H1 (cell line): ENCODE data around the gene SEC16A. TPM values are rescaled to one million over a fixed set of nuclear protein-coding genes. Genes with fewer than 3 reads are reported as not detected.

Experiments
- CTCF ChIA-PET: fragments of 300-600 bp; sonication (Branson Sonifier 250); formaldehyde crosslinking; loops from one replicate; lab custom pipeline; 2021; ENCODE audit not compliant: partially characterized antibody; lab: Charles Lee
- POLR2A ChIA-PET: fragments of 300-600 bp; sonication (Branson Sonifier 250); formaldehyde crosslinking; loops from one replicate; lab custom pipeline; 2021; ENCODE audit warnings: inconsistent platforms; ENCODE audit not compliant: partially characterized antibody; lab: Charles Lee
- DNase-seq, 2 experiments: peaks; one replicate each; pipeline versions ENCODE4 v3.0.0 to v3.0.0-alpha.2; 2010 to 2022; ENCODE audit warnings: low spot score in 2 of 2, low read depth in 1 of 2, mixed read lengths in 1 of 2
- FAIRE-seq: peaks from 2 replicates; lab custom pipeline; 2011; peaks lifted over from hg19 to GRCh38; lab: Jason Lieb, UNC
- H2AFZ ChIP-seq: 2 replicates; pipeline ENCODE4 v1.8.1; 2012; ENCODE audit warnings: low read length, inconsistent platforms
- H2AK5ac ChIP-seq: 2 replicates; pipeline ENCODE4 v1.6.1; 2013; ENCODE audit warnings: low read depth, low read length
- H2BK120ac ChIP-seq: replicated peaks from 2 replicates; pipeline ENCODE3; 2013; ENCODE audit warnings: low read depth, low read length, inconsistent platforms
- H2BK12ac ChIP-seq: 2 replicates; pipeline ENCODE4 v1.6.1; 2013; ENCODE audit warnings: low read depth, low read length
- H2BK15ac ChIP-seq: 2 replicates; pipeline ENCODE4 v1.6.1; 2013; ENCODE audit warnings: low read length
- H2BK20ac ChIP-seq: 2 replicates; pipeline ENCODE4 v1.6.1; 2013; ENCODE audit warnings: low read length
- H2BK5ac ChIP-seq: 2 replicates; pipeline ENCODE4 v1.6.1; 2013; ENCODE audit warnings: low read depth, low read length
- H3K14ac ChIP-seq: 2 replicates; pipeline ENCODE4 v1.6.1; 2013; ENCODE audit warnings: inconsistent platforms; ENCODE audit not compliant: insufficient read length
- H3K18ac ChIP-seq: 2 replicates; pipeline ENCODE4 v1.6.1; 2013; ENCODE audit warnings: low read length; ENCODE audit errors: extremely low read depth
- H3K23ac ChIP-seq: 2 replicates; pipeline ENCODE4 v1.6.1; 2013; ENCODE audit warnings: inconsistent platforms; ENCODE audit not compliant: insufficient read length
- H3K23me2 ChIP-seq: 2 replicates; pipeline ENCODE4 v1.6.1; 2013; ENCODE audit warnings: low read depth, low read length
- H3K27ac ChIP-seq: 2 replicates; pipeline ENCODE4 v1.6.1; 2011; ENCODE audit warnings: low read depth, low read length, inconsistent platforms
- H3K27me3 ChIP-seq, 4 experiments: replicated peaks in 1 of 4; 1 replicate in 1 of 4; 2 replicates in 3 of 4; pipeline versions ENCODE4 v1.6.1 to v1.8.1; 2011 to 2013; ENCODE audit warnings: low read length in 3 of 4, mild to moderate bottlenecking in 3 of 4, inconsistent platforms in 2 of 4, mixed read lengths in 2 of 4, moderate library complexity in 1 of 4; ENCODE audit not compliant: control insufficient read depth in 3 of 4, insufficient read depth in 3 of 4; ENCODE audit errors: extremely low read depth in 1 of 4
- H3K36me3 ChIP-seq, 4 experiments: 2 replicates each; pipeline versions ENCODE4 v1.6.1 to v1.8.1; 2011 to 2013; ENCODE audit warnings: mild to moderate bottlenecking in 4 of 4, low read length in 3 of 4, moderate library complexity in 2 of 4, control low read depth in 1 of 4, inconsistent platforms in 1 of 4; ENCODE audit not compliant: insufficient read depth in 4 of 4, control insufficient read depth in 2 of 4
- H3K4ac ChIP-seq: replicated peaks from 2 replicates; pipeline ENCODE3; 2013; ENCODE audit warnings: low read length, low read depth, mixed read lengths, inconsistent platforms; ENCODE audit not compliant: insufficient read length
- H3K4me1 ChIP-seq, 4 experiments: replicated peaks in 1 of 4; 1 replicate in 1 of 4; 2 replicates in 3 of 4; pipeline versions ENCODE4 v1.6.1 to v1.8.1; 2011 to 2013; ENCODE audit warnings: low read length in 3 of 4, inconsistent platforms in 2 of 4, mixed read lengths in 1 of 4; ENCODE audit not compliant: insufficient read depth in 4 of 4, control insufficient read depth in 3 of 4
- H3K4me2 ChIP-seq, 2 experiments: 2 replicates each; pipeline versions ENCODE4 v1.6.1 to v1.8.1; 2011 to 2013; ENCODE audit warnings: low read depth in 2 of 2, low read length in 2 of 2, control low read depth in 1 of 2, inconsistent platforms in 1 of 2, mild to moderate bottlenecking in 1 of 2; ENCODE audit not compliant: insufficient read depth in 1 of 2
- H3K4me3 ChIP-seq, 4 experiments: fragments of 200-600, 300-600 bp in 1 of 4; sonication (generic), shearing (Covaris generic), sonication (Bioruptor Twin) in 1 of 4; 2 replicates each; pipeline versions ENCODE4 v1.5.1 to v1.8.1; 2011 to 2016; ENCODE audit warnings: low read length in 4 of 4, low read depth in 3 of 4, control low read depth in 2 of 4, inconsistent platforms in 2 of 4, mild to moderate bottlenecking in 2 of 4, mixed read lengths in 1 of 4, moderate library complexity in 1 of 4; ENCODE audit not compliant: insufficient read depth in 2 of 4; ENCODE audit errors: extremely low read depth in 1 of 4
- H3K56ac ChIP-seq: replicated peaks from 2 replicates; pipeline ENCODE3; 2013; ENCODE audit warnings: low read depth, mild to moderate bottlenecking, mixed read lengths, low read length, inconsistent platforms; ENCODE audit not compliant: insufficient read length
- H3K79me1 ChIP-seq: 2 replicates; pipeline ENCODE4 v1.6.1; 2013; ENCODE audit warnings: low read depth, low read length, control low read depth
- H3K79me2 ChIP-seq, 2 experiments: 2 replicates each; pipeline versions ENCODE4 v1.6.1 to v1.8.1; 2012 to 2013; ENCODE audit warnings: low read length in 2 of 2, mild to moderate bottlenecking in 2 of 2, inconsistent platforms in 1 of 2; ENCODE audit not compliant: insufficient read depth in 2 of 2, control insufficient read depth in 1 of 2
- H3K9ac ChIP-seq, 4 experiments: replicated peaks in 1 of 4; 1 replicate in 1 of 4; 2 replicates in 3 of 4; pipeline versions ENCODE4 v1.6.1 to v1.8.1; 2011 to 2013; ENCODE audit warnings: low read depth in 3 of 4, low read length in 3 of 4, control low read depth in 2 of 4, mild to moderate bottlenecking in 2 of 4, moderate library complexity in 2 of 4, inconsistent platforms in 1 of 4; ENCODE audit errors: extremely low read depth in 1 of 4
- H3K9me3 ChIP-seq, 2 experiments: 2 replicates each; pipeline versions ENCODE4 v1.6.1 to v1.8.1; 2012 to 2013; ENCODE audit warnings: mild to moderate bottlenecking in 2 of 2, moderate library complexity in 2 of 2, control low read depth in 1 of 2, inconsistent platforms in 1 of 2, low read depth in 1 of 2, low read length in 1 of 2, mixed read lengths in 1 of 2; ENCODE audit not compliant: insufficient read depth in 2 of 2
- H4K20me1 ChIP-seq, 2 experiments: replicated peaks in 1 of 2; 2 replicates each; pipeline versions ENCODE3 to v1.8.1; 2011 to 2013; ENCODE audit warnings: inconsistent platforms in 2 of 2, low read length in 2 of 2, mild to moderate bottlenecking in 1 of 2; ENCODE audit not compliant: insufficient read depth in 2 of 2, control insufficient read depth in 1 of 2
- H4K5ac ChIP-seq: 2 replicates; pipeline ENCODE4 v1.6.1; 2013; ENCODE audit warnings: low read length, low read depth, mixed read lengths, inconsistent platforms; ENCODE audit not compliant: insufficient read length
- H4K8ac ChIP-seq: 2 replicates; pipeline ENCODE4 v1.8.0; 2013; ENCODE audit warnings: mild to moderate bottlenecking, moderate library complexity, low read length, inconsistent platforms; ENCODE audit not compliant: insufficient read depth; ENCODE audit errors: extremely low read depth
- H4K91ac ChIP-seq: replicated peaks from 2 replicates; pipeline ENCODE3; 2013; ENCODE audit warnings: low read length, mixed read lengths, inconsistent platforms; ENCODE audit not compliant: insufficient read length
- CEBPB ChIP-seq: IDR thresholded peaks from 2 replicates; pipeline ENCODE4 v1.6.1; 2012; ENCODE audit warnings: low read depth, low read length
- CTBP2 ChIP-seq: IDR thresholded peaks from 2 replicates; pipeline ENCODE4 v1.7.0; 2011; ENCODE audit warnings: borderline replicate concordance, mild to moderate bottlenecking, moderate library complexity, mixed read lengths, low read length; ENCODE audit not compliant: insufficient read depth, insufficient read length
- CTCF ChIP-seq, 3 experiments: IDR thresholded peaks; 1 replicate in 2 of 3; 2 replicates in 1 of 3; pipeline versions ENCODE4 v1.5.1 to v1.6.1; 2011; ENCODE audit warnings: low read length in 3 of 3, mild to moderate bottlenecking in 3 of 3, inconsistent platforms in 2 of 3, low read depth in 1 of 3, moderate library complexity in 1 of 3; ENCODE audit not compliant: insufficient read depth in 1 of 3; ENCODE audit errors: control extremely low read depth in 1 of 3
- SIRT6 ChIP-seq: IDR thresholded peaks from one replicate; pipeline ENCODE4 v1.7.1; 2012; ENCODE audit warnings: low read length, inconsistent platforms
- WGBS, 2 experiments: shearing (Covaris generic) in 1 of 2; methylation state at CpG; one replicate each; pipeline versions ENCODE4 v1.1.6 to v1.1.7; 2013 to 2015; ENCODE audit warnings: low lambda C conversion rate in 2 of 2, mixed read lengths in 2 of 2, inconsistent platforms in 1 of 2, low coverage in 1 of 2, missing lambda C conversion rate in 1 of 2; ENCODE audit not compliant: insufficient replicate concordance in 2 of 2, insufficient coverage in 1 of 2, insufficient read length in 1 of 2; ENCODE audit errors: extremely low coverage in 1 of 2, missing lambda C conversion rate in 1 of 2; 5-methylcytosine and 5-hydroxymethylcytosine counted together
- polyA plus RNA-seq, 7 experiments: library from polyadenylated mRNA; depleted of rRNA in 3 of 7; stranded (reverse) in 5 of 7; unstranded in 2 of 7; fragments of >200 nt in 5 of 7; fragments of 200-250 nt in 2 of 7; gene quantifications; 1 replicate in 5 of 7; 2 replicates in 1 of 7; 4 replicates in 1 of 7; pipeline versions ENCODE4 v1.2.1 to v1.2.3, GENCODE V29; 2011 to 2013; ENCODE audit warnings: missing spikeins in 2 of 7, mixed read lengths in 2 of 7
- total RNA-seq: library from RNA; stranded (reverse); fragmentation: NEBNext Ultra II Directional; extraction: Animal tissue kit (Norgen Biotek cat#: 25700); gene quantifications from 2 replicates; pipeline ENCODE4 v1.2.1, GENCODE V29; 2021

Gene SEC16A
- total and polyA plus RNA-seq, 2 of the 8 experiments (the other 6 are each of a cell fraction or from before 2014, with no cell fraction given): 21.6 to 49.0 TPM

DNA sequence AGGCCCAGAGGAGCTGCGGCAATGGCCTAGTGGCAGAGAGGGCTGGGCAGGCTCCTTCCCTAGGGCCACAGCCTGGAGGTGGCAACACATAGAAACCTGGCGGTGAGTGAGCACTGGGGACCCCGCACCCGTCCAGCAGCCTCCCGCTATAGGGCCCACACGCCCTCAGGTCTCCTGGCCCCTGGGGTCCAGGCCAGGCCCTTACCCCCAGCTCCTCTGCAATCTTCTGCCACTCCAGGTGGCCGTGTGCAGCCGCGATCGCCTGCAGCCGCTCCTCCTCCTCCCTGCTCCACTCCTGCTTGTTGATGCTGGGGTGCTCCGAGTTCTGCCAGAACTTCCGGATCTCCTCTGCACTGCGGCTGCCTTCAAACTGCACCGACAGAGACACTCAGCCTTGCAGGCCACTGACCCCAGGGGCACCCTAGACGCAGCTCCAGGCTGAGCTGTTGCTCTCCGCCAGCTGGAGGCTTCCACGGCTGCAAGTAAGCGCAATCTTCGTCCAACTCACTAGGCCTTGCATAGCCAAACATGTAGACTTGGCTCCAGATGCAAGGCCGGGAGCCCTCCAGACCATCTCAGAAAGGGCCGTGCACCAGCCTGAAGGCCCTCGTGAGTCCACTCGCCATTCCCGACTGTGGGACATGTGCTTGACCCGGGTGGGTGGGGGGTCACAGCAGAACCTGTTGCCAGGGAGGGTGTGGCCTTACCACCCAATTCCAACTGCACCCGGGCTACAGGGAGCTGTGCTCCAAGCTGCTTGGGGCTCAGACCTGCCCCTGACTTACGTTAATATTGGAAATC lies 90.9 kb downstream of the SEC16A start:
- Histone ChIP-seq H3K9ac (no peak overlapping the region), H3K4me3 (no peak overlapping the region), H3K79me2 (peaks cover 0 to under 1% of the 10 kb centered on the region in 2 experiments; a peak in 1 of 4 replicates), H2BK5ac (no peak overlapping the region), H4K5ac (no peak overlapping the region), H3K4ac (no peak overlapping the region), H2BK120ac (no peak overlapping the region), H2BK15ac (no peak overlapping the region), H4K91ac (no peak overlapping the region), H2BK20ac (no peak overlapping the region), H4K8ac (no peak overlapping the region), H4K20me1 (peaks cover 5 to 14% of the 10 kb centered on the region in 2 experiments), H3K9me3 (no peaks in the 10 kb centered on the region), H2AK5ac (no peak overlapping the region), H3K23me2 (no peaks in the 10 kb centered on the region), H3K4me2 (no peak overlapping the region), H2AFZ (no peak overlapping the region), H2BK12ac (no peak overlapping the region), H3K18ac (no peak overlapping the region), H3K79me1 (peaks cover 2% of the 10 kb centered on the region; the same call in 1 of the 2 replicates), H3K27ac (no peak overlapping the region), H3K36me3 (peaks cover 39 to 84% (median 70%) of the 10 kb centered on the region in 4 experiments), H3K27me3 (no peaks in the 10 kb centered on the region), H3K23ac (no peak overlapping the region), H3K14ac (no peak overlapping the region), H3K56ac (no peak overlapping the region), H3K4me1 (no peaks in the 10 kb centered on the region)
- FAIRE-seq: no peak
- ChIA-PET CTCF (interaction anchor here (0.9 to 2.3 kb wide), 4 partner anchors 9 to 93 kb away, joined by 3 to 11 read pairs (median 6); partner anchors contain the start of genes DNLZ and SNAPC4), POLR2A (interaction anchor here (1.2 to 14.6 kb wide), 9 partner anchors 5 to 53 kb away, joined by 3 to 139 read pairs (median 5); partner anchors contain the start of genes CARD9 and SNAPC4)
- DNase-seq: no peak
- 95% methylated on average over 28 of the region's 28 CpGs; no CpG with 5 or more reads in 1 of the 2 experiments for WGBS, 2 experiments
- TF ChIP-seq SIRT6 (no peak), CTBP2 (no peak), CTCF (IDR thresholded peaks at IDR 0.05; ENCODE audit: control extremely low read depth in 1 of 3, insufficient read depth in 1 of 3, low read depth in 1 of 3, low read length in 3 of 3) (no peak), CEBPB (no peak)
